NCI-H2107 (cell line): ENCODE results near the gene C3orf49.

Source experiments
- DNase-seq: peaks from one replicate; lab custom pipeline; 2025; lab: John Stamatoyannopoulos, UW

C3orf49 gene, protein sequence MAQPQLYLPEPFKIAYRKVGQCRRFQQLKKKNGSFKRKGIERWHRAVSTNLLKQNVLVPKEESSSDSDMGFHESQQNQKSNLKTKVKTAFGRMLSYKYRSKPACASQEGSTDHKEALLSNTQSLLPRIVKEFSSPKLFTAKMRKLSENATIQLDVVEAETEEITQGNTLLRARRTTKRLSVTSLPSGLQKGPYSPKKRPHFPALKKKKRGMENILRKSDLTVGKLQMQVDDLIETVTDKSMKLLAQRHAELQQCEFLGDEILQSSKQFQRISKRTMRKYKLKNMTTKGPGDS

GRCh38 chr3:63819151-63819398, at the start of gene C3orf49:
Gene C3orf49, plus strand, starts transcription at chr3:63819299. Its CDS starts 173 bp downstream, at chr3:63819472.
- DNase-seq = no peak

DNA sequence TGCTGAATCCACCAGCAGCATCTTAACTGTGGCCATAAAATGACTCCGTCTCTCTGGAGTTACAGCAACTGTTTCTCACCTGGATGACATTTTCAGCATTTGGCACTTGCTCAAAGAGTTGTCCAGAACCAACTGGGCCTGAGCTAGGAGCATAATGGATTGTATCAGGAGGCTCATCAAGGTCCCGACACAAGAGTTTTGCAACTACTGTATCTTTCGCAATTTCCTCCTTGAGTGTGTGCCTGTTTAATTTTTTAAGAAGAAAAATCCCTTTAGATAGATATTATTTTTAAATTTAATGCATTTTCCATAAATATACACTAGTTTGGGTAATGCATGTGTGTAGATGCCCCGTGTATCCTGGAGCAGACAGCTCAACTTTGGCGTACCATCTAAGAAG, 44.3 kb upstream of the C3orf49 start:
- no peak for DNase-seq

- DNase-seq = no peak
These were observed 39.9 kb upstream of the C3orf49 start for GRCh38 chr3:63779227-63779626.

GRCh38 chr3:63791974-63792373, 27.1 kb upstream of the C3orf49 start:
- no peak for DNase-seq

DNA sequence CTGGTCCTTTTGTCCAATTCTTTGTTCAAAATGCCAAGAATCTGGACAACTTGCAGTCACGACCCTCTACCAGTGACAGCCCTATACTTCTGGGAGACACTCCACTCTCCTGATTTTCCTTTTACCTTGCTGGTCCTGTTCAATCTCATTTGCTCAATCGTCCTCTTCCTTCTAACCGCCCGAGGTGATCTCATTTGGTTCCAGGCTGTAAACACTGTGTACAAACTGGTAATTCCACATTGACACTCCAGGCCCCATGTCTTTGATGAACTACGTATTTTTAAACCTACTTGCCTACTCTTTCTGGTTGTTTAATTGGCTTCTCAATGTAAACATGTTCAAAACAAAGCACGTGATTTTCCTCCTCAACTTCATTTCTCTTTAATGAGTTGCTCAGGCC, 23.7 kb upstream of the C3orf49 start:
- no peak for DNase-seq

DNA sequence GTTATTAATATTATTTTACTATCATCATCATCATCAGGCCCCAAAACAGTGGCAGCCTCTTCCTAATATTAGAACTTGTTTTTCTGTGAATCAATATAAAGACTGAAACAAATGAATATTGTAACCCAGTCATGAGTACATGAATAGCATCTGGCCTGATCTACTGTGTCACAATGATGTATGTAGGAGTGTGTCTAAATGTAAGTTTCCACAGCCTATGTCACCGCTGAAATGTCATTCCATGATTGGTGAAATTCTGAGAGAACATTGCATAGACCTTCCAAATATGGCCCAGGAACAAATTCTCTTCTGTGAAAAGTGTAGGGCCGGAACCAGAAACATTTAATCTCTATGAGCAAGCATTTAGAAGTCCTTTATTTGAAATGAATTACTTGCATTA, 20.6 kb upstream of the C3orf49 start:
- DNase-seq = no peak

DNA sequence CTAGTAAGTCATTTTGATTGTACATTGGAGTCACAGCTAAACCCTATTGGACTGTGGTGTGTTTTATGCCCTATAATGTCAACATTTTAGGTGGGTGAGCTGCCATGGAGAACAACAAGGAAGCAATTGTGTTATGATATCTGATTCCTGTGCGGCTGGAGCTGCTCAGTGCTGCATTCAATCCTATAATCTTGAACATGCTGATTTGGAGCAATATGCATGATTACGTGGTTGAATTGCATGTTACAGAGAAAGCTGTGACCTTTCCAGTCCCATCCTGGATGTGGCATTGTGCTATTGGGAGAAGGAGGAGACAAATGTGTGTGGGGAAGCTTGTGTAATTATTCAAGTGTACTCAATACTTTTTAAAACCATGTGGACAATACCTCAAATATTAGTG, 20.1 kb upstream of the C3orf49 start:
- no peak for DNase-seq

- no peak for DNase-seq
These were observed 19.0 kb upstream of the C3orf49 start for GRCh38 chr3:63800097-63800496.

DNA sequence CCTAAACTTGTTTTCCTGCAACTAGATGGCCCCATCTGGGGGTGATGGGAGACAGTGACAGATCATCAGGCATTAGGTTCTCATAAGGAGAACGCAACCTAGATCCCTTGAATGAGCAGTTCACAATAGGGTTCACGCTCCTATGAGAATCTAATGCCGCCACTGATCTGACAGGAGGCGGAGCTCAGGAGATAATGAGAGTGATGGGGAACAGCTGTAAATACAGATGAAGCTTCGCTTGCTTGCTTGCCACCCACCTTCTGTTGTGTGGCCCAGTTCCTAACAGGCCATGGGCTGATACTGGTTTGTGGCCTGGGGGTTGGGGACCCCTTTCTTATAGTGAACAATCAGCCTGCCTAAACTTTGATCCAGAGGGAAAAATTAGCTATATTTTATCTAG, 15.2 kb upstream of the C3orf49 start:
- DNase-seq = no peak

DNA sequence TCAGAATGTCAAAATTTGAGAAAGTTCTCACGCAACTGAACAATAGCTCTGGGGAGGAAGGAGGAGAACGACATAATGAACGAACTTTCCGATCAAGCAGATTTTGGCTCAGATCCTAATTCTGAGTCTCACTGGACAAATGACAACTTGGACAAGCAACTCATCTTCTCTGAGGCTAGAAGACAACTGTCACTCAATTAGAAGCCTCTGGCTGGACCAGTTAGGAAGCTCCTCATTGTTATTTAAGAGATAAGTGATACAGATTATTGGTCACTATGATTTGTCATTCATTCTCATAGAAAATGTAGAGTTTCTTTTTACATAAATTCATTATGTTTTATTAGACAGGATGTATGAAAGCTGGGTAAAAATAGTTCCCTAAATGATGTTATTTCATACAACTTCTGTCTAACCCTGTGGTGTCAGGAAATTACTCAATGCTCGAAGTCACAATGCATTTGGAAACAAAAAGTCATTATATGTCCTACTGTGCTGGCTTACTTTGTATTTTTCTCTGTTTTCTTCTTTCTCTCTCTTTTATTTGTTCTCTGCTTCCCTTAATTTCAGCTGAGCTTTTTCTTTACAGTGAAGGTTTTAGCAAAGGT, 11.0 kb upstream of the C3orf49 start:
- no peak for DNase-seq

DNA sequence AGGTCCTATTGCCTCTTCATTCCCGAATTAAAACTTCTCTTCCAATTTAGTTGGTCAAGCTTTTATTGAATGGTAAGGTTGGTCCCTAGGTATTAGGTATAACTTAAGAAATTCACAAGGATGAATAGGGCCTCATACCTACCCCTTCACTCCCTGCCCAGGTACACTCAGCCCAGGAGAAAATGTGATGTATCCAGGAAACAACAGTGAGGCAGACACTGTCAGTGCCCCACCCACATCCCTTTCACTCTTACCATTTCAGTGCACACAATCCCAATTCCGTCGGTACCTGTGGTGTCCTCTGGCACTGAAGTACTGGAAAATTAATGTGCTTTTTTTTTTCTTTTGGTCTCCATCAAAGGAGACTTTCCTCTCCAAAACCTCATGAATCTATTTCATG, 10.5 kb upstream of the C3orf49 start:
- no peak for DNase-seq

- DNase-seq = no peak
These were observed 9.5 kb upstream of the C3orf49 start for GRCh38 chr3:63809607-63810006.

- no peak for DNase-seq
These were observed 4.9 kb upstream of the C3orf49 start for GRCh38 chr3:63814237-63814636.

GRCh38 chr3:63817225-63817624, 1.9 kb upstream of the C3orf49 start:
- DNase-seq = no peak

DNA sequence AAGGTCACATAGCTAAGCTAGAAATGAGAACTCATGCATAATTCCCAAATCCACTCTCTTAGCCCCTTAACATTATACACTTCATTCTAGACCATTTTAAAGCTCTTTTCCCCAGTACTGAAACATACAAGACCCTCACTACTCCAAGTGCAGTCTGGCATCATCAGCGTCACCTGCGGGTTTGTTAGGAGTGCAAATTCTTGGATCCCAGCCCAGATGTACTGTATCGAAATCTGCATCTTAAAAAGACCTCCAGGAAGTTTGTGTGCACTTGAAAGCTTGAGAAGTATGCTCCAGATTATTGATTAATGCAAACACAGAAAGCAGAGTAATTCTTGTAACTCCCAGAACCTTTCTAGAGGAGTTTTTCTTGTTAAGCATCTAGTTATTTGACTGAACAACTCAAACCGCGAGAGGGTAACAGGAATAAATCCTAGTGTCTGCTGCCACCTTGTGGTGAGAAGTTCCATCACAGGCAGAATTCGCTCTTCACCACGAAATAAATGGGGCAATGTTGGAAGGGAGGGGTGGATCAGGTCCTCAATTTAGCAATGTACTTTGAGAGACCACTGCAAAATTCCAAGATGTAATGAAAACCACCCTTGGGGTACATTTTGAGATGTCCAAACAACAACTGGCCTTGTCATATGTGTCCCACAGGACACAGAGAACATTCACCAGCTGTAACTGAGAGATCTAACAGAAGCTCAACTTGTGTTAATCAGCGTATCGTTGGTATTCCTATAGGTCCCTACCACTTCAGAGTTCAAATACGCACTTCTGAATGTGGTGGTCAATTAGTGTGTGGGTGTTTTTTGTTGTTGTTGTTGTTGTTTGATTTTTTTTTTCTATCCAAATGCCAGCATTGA, 583 bp upstream of the C3orf49 start:
- DNase-seq = peak; percentile 3

DNA sequence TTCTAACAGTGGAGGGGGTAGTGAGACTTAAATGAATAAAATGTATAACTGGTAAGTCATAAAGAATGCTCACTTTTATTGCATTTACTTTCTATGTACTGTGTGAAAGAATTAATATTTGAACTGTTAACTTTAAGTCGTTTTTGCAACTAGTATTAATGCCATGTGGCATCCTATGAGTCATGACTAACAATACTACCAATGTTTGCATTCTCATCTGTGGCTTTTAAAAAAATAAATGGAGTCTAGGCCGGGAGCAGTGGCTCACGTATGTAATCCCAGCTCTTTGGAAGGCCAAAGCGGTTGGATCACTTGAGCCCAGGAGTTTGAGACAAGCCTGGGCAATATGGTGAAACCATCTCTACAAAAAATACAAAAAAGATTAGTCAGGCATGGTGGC, 5.2 kb downstream of the C3orf49 start:
- no peak for DNase-seq

- no peak for DNase-seq
These were observed 11.4 kb downstream of the C3orf49 start for GRCh38 chr3:63830526-63830925.

DNA sequence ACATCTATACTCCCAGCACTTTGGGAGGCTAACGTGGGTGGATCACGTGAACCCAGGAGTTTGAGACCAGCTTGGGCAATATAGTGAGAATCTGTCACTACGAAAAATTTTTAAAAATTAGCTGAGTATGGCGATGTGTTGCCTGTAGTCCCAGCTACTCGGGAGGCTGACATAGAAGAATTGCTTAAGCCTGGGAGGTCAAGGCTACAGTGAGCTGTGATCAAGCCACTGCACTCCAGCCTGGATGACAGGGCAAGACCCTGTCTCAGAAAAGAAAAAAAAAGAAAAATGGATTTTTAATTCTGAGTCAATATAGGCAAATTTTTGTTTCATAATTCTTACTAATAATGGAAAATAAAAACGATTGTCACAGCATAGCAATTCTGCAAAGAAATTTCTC, 13.3 kb downstream of the C3orf49 start:
- no peak for DNase-seq

GRCh38 chr3:63841704-63842103, 22.6 kb downstream of the C3orf49 start:
- no peak for DNase-seq

- DNase-seq = no peak
These were observed 23.0 kb downstream of the C3orf49 start for GRCh38 chr3:63842127-63842526.

DNA sequence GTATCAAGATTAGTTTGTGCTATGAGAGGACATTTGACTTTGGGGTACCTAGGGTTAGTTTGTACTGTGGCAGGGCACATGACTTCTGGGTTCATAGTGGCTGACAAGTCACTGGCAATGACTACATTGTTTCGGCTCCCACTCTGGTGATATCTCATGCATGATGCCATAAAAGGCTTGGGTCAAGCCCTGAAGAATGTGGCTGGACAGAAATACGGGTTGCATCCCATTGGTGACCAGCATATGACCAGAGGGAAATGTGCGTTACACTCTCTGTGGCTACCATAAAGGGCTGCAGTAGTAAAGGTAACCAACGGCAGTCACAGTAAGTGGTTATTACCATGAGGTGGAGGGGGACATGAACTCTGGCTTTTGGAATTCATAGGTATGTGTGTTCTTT, 26.1 kb downstream of the C3orf49 start:
- no peak for DNase-seq

DNA sequence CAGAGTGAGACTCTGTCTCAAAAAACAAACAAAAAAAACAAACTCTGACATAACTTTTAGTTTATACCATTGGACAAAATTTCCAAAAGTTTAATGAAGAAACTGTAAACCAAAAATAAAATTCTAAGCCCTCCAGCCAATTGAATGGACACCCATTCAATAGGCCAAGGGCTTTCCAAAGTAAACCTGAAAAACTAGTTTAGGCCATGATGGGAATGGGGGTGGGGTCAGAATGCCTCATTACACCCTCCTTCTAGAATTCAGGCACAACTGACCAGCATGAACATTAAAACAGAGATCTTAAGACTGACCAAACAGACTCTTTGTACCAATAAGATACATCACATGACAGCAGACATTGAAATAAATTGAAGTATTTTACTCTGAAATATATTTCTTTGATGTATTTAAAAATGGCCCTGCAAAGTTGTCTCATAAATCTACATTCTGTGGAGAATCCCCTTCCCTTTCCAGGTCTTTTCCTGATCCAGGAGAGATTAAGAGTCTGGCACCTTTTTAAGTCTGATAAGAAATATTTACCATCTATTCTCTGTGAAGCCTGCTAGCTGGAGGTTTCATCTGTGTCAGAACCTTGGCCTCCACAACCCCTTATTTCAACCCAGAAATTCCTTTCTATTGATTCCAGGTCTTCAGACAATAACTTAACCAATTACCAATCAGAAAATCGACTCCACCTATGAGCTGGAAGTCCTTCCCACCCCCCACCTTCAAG, 28.8 kb downstream of the C3orf49 start:
- no peak for DNase-seq

DNA sequence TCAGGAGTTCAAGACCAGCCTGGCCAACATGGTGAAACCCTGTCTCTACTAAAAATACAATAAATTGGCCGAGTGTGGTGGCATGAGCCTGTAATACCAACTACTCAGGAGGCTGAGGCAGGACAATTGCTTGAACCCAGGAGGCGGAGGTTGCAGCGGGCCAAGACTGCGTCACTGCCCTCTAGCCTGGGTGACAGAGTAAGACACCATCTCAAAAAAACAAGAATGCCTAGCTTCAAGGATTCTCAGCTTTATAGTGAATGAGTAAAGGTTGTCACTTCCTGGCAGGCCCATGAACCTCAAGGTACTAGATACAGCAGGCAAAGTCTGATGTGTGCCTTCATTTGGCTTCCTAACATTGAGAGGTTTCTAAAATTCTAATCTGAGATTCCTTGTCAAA, 30.1 kb downstream of the C3orf49 start:
- DNase-seq = no peak
